ENCODE measurements around the gene MCTP1.

Gene MCTP1

DNA sequence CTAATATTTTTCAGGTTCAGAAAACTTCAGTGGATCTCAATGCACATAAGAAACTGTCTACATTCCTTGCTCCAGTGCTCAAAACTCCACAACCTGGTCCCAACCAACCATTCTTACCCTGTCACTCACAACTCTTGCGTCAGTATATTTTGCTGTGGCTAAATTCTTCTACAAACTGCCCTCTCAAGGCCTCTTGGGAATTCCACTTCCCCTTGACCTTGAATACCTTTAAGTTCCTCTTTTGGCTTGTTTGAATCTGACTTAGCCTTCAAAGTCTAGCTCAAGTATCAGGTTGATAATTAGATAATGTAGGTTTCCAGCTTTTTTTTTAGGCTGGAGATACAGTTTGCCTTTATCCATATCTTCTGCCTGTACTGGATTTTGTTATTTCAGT lies 538.2 kb downstream of the MCTP1 start:
- DNase-seq = no peak

DNA sequence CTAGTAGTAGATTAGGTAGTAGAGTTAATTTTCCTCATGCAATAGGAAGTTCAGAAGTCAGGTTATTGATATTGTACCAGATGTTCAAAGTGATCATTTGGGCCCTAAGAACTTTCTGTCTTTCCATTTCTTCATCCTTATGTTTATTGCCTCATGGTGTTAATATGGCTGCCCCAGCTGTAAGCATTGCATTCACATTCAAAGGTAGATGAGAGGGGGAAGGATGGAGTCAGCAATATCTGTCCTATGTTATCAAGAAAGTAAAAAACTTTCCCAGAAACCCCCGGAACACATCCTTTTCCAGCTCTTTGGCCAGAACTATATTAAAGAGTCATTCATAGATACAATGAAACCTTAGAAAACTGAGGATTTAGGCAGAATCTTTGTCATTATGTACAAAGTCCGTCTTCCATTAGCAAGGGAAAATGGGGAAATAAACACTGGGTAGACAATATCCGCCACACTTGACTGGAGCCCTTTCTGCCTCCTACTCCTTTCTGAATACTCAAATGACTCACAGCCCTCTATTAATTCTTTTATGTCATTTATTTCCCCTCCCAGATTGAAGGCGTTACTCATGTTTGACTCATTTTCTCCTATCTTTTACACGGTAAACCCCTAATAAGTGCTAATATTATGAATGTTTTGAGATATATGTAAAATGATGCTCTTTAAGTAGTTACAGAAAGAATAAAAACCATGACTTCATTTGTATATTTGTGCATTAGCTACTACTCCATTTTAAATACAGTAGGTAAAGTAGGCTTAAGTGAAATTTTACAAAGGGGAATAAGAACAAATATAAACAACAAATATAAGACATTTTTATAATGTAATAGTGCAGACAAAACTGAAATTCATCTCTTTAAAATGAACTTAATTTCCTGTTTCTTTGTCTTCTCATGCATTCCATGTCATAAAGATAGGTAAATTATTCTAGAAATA lies 538.8 kb downstream of the MCTP1 start:
- no peak for DNase-seq

DNA sequence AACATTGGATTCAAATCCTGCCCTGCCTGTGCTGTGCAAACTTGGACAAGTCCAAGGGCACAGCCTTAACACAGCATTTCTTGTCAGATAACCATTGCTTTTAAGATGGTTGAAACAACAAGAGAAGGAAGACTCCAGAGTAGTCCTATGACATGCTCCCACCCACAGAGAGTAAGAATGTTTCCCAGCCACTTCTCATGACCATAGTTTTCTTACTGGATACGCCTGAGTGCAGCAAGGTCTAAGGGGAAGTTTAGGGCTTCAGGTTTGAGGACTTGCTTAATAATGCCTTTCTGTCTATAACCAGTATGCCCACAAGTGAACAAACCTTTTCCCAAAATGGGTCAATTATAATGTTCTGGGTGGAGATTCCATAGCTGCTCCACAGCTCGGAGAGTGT lies 540.0 kb downstream of the MCTP1 start:
- DNase-seq = no peak

DNA sequence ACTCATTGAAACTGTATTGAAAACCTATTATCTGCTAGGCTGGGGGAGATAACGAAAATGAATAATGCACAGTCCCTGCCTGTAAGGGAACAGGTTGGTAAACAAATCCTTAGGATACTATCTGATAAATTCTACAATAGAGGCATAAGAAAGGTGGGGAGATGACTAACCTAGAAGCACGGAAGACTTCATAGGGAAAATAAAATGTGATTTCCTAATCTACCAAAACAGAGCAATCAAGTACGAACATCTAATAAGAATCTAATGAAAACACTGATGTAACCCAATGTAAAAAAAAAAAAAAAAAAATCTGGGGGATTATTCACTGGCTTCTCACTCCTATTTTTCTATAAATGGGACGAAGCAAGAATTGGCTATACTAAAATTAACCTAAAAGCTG lies 542.0 kb downstream of the MCTP1 start:
- no peak for DNase-seq

DNA sequence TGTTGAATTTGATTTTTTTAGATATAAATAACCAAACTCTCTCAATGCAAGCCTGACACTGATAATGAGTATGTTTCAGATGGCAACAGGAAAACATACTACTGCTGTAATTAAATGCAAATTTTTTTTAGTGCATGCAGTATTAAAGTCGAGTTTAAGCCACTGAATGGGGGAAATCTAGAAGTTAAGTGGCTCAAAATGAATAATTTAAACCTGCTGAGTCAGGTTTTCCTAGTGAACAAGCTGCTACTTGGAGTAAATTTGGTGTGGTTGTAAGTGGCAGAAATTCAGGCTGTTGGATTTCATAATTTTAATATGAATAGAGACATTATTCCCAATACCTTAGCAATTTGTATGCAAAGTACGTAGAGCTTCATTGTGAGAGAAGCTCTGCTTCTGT lies 544.6 kb downstream of the MCTP1 start:
- no peak for DNase-seq

DNA sequence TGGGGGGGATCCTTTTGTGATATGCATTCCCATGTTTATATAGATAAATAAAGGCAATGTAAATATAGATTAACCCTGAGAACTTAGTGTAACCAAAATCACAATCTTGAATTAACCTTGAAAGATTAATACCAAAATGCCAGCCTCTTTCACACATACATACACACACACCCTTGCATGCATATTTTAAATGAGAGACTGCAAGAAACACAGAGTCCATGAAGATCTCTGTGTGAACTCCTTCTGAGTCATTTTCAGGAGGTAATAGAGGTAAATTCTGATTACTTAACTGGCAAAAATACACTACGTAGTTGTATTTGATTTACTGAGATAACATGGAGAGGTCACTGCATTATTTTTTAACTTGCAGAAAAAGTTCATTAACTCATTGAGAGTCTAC lies 548.4 kb downstream of the MCTP1 start:
- DNase-seq = no peak

DNA sequence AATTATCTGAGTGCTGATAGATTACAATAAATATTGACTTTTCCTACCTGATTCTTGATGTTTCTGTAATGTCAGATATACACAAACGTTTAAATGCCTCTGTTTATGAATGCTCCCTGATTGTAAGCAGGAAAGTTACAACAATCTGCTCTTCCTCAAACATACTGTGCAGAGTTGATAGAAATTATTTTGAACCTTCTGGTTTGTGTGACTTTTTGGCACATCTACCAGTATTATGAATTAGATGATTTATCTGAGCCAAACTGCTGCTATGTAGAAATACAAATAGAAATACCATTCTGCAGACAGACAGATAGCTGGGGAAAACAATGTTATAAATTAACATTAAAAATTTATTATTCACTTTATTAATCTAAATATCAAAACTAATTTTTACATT lies 553.4 kb downstream of the MCTP1 start:
- no peak for DNase-seq

DNA sequence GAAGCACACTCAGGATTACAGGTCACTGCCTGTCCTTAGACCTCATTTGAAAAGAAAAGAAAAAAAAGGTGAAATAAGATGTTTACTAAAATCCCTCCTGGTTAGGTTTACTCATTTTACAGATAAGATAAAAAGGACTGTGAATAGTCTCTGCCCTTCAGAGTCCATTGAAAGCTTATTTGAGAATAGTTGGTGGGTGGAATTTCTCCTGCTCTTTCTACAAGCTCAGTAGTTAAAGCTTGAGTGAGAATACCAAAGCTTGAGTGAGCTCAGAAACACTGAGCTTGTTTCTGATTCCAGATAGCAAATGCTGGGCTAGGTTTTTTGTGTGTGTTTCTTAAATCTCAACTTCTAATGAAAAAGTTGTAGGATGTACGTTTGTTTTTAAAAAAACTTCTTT lies 559.8 kb downstream of the MCTP1 start:
- no peak for DNase-seq

DNA sequence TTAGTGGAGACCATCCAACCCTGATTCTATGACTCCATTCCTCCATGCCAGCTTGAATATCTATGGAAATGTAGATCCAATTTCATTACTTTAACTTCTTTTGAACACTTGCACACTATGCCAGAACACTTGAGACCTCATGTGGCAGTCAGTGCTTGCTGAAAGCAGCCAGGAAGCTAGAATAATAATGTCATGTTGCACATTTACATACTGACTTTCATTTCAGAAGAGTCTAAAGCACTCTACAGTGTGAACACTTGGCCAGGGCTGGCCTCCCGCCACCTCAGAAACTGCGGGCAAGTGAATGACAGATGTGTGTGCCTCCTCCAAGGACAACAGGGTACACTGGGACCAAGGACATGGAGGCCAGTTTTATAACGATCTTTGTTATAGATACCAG lies 569.1 kb downstream of the MCTP1 start:
- DNase-seq = no peak

DNA sequence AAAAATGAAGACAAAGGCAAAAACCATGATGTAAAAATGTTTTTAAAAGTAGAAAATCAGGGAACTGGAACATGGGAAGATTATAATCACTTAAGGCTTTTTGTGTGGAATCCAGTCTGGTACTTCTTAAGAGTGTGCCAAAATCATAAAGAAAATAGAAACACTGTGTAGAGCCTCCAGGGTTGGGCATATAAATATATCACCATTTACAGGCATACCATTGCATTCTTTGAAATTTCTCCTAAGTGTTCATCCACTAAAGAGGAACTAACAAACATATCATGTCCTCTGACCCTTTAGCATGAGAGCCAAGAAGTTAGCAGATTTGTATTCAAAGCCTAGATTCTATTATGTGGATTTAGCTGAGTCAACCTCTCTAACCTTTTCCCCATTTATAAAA lies 573.1 kb downstream of the MCTP1 start:
- DNase-seq = no peak

DNA sequence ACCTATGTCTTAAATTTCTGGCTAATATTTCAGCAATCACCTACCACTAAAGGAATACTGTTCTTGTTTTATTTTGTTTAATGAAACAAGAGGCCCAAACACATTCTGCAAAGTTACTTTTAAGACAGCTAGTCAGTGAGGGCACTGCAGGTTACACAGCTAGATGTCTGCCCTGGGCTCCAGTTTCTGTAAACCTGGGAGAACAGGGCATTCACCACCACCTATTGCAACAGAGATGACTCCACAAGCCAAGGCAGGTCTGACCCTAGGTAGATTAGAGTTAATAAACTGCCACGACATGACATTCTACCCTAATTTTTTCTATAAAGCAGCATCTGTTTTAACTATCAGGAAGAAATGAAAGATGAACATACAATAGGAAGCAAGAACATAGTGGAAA lies 575.6 kb downstream of the MCTP1 start:
- DNase-seq = no peak

DNA sequence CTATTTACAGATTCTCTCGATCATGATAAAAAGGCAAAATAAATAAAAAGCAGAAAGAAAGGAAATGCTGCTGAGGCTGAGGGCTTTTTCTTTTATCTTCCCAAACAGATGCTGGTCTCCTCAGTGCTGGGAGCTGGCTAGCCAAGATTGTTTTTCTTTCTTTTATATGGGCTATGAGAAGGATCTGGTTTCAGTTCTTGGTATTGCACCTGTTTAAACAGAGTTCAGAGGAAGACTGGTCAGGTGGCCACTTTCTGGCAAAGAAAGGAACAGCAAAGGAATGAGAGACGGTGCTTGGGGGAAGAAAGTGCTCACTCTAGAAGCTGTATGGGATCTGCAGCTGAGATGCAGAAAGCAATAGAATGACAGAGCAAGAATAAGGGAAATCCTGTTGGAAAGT lies 577.5 kb downstream of the MCTP1 start:
- DNase-seq = peak; percentile 14

DNA sequence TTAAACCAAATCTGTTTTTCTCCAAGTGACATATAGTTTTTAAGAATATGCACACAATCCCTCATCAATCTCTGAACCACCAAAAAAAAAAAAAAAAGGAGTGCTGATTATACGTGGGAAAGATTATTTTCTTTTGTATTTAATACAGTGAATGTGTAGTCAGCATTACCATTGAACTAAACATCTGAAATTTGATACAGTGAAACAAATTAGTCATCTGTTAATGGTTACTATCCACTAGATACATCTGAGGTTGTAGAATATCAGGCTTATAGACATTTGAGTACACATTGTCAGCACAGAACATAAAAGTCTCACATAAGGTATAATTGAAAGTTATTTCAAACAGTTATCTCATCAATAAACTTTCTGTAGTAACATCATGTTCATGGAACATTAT lies 579.5 kb downstream of the MCTP1 start:
- DNase-seq = no peak

DNA sequence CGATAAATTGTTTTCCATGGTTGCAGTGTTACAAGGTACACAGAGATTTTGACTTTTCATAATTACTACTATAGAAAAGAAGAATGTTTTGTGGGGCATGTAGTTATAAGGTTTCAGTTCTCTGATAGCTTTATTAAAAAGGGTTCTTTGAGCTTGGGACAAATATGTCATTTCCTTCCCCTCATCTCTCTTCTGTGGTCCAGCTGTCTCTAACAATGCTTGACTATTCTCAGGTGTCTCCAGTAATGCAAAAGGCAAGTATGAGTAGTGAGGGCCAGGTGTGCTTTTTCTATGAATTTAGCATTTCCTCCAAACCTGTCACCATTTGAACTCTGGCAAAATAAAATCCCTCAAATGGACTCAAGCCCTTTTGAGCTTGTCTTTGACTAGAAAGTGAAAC lies 582.2 kb downstream of the MCTP1 start:
- DNase-seq = no peak

DNA sequence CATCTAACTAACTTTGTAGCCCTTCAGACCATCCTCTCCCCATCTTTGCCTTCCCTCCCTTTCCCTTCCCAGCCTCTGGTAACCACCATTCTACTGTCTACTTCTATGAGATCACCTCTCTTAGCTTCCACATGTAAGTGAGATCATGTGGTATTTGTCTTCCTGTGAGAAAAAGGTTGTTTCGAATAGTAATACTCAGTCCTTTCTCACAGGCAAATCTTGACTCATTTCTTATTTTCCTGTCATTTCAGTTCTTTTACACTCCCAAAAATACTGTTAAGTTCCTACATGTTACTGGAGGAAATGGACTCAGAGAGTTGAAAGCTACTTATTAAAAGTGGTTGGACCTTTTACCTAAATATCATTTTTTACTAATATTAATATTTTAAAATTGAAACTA lies 584.3 kb downstream of the MCTP1 start:
- no peak for DNase-seq

DNA sequence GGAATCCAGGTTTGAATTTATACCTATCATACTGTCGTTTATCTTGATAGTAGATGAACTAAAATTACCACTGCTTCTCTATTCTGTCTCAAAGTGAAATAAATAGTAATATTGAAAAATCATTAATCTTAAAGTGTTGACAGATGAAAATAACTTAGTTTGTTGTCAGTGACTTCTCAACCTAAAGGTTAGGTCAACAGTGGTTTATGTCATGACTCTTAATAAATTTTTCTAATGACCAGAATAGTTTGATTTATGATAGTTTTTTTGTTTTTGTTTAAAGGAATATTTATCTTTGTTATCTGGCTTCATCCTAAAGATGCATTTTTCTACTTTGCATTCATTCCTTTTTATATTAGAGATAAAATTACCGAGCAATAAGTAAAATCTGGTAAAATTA lies 585.3 kb downstream of the MCTP1 start:
- DNase-seq = no peak

DNA sequence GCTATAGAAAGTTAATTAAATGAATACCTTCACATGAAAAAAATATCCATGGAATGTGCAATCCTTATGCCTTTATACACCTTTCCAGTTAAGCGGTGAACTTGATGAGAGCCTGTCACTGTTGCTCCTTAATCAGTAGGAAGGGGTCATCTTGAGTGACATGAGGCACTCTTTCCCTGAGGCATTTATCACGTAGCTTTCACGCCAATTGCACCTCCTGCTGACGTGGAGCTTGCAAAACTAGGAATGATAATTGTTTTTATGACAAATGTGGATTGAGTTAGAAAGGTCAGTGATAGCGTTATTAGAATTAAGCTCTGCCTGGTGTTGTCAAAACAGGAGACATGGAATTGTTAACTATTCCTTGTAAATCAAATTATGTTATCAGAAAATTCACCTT lies 586.7 kb downstream of the MCTP1 start:
- no peak for DNase-seq

DNA sequence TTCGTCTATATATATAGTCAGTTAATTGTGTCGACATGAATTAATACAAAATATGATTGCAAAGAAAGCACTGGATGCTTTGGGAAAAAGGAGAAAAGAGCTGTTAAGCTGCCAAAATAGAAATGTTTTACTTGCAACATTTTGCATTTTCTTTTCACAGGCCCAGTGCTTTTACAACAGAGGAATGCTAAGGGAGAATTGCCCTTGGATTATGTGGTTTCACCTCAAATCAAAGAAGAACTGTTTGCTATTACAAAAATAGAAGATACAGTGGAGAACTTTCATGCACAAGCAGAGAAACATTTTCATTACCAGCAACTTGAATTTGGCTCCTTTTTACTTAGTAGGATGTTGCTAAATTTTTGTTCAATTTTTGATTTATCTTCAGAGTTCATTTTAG lies 590.2 kb downstream of the MCTP1 start:
- no peak for DNase-seq

DNA sequence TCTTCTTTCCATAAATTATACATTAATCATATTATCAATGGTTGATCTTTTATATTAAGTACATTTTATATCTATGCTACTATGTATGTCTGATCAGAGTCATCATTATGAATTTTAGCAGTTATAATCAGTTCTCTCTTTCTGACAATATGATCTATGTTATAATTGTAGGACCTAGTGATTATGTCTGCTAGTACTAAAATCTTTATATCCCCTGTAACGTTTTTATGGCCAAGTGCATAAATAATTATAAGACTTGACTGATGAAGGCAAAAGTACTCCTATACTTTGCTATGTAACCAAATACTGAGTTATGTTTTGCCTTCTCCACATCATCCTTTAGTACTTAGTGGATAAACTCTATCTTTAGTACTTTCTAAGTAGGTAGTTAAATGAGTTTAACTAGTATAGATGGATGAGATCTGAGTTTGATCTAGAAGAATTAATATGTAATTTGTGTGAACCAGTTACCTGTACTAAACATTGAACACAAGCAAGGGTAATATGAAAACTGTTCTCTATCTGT lies 591.0 kb downstream of the MCTP1 start:
- DNase-seq = no peak

DNA sequence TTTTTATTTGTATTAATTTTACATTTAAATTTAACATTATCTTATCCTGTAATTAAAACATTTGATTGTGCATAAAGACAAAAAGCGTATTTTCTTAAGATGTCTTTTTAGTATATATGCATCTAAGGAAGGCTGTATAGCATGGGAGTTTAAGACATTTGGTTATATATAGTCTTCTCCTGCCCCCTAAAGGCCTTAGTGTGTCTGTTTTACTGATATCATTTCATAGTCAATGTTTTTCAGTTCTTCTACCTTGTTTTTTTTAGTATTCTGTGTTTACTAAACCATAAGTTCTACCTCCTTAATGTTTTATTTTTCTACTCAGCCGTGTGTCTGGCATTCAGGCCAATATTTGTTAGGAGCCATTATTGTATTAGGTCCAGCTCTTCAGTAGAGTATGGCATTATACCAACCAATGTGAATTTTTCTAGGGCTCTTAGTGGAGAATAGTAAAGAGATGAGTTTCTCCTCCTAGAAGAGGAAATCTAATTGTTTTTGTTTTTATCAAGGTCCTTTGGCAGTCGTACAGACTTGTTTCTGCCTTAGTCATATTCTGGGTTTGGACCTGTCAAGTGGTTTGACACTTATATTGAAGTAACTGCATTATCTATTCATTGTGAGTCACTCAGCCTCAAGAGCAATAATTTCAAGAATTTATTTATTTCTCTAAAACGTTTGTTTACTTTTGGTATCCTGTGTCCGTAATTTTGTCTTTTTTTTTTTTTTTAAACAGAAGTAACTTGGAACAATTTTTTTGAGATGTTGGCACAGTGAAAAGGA lies 591.7 kb downstream of the MCTP1 start:
- peak; percentile 67 for DNase-seq

DNA sequence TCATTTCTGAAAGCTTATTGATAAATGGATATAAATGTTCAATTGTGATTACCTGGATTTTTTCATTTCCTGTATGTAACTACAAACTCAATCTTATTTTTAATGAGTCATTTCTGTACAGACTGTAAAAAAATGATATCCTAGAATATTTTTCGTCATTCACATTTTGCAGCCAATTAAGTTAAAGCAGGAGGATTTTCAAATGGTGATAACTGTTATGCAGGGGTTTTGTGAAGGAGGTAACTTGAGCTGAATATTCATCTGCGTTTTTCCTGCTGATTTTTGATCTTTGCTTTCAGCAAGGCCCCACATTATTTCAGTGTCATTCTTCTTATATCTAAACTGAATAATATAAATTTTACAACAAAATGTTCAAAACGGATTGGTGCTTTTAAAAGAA lies 592.3 kb downstream of the MCTP1 start:
- no peak for DNase-seq

DNA sequence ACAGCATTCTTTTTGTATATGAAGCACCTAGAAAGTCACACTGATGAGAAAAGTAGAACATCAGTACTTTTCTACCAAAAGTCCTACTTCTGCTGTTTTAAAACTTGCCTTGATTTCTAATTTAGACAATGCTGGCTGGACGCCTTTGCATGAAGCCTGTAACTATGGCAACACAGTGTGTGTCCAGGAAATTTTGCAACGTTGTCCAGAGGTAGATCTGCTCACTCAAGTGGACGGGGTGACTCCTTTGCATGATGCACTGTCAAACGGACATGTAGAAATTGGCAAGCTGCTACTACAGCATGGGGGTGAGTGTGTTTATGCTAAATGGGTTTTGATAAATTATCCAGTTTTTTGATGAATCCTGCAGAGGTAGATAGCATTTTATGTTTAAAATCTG lies 592.9 kb downstream of the MCTP1 start:
- DNase-seq = no peak

DNA sequence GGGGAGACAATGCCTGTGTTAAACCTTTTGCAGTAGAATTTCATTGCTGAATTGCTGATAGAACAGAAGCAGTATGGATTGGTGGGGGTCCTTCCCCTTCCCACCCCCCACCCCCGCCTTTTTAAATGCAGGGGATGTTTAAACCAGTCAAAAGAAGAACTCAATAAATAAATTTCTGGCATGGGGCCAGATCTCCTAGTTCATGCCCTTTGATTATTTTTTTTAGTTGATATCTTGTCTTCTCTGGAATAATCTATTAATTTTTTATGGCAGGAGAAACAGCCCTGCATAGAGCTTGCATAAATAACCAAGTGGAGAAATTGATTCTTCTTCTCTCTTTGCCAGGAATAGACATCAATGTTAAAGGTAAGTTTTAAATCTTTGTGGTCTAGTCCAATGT lies 593.6 kb downstream of the MCTP1 start:
- DNase-seq = no peak

DNA sequence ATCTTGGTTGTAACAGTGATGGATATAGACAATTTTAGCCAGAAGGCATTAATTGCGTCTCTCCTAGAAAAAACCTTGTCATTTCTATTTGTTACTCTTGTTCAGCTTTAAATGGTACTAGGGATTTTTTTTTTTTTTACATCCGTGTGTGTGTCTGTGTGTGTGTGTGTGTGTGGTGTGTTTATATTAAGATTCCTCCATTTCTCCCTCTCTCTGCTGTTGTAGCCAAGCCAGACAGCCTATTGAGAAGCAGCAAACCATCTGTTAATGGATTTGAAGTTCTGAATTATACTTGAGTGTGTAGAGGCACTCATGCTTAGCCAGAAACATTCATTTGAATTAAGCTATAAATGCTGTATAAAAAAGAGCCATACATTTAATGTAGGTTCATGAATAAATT lies 594.1 kb downstream of the MCTP1 start:
- peak; percentile 6 for DNase-seq
